ENCODE results near the gene TRIM44. TPM values are rescaled to one million over a fixed set of nuclear protein-coding genes. Genes with fewer than 3 reads are reported as not detected.
"Not testable (repeated sequence)": the region's sequence is repeated elsewhere in the genome, so short reads cannot be mapped to it uniquely, and the experiment has no call there.

The TRIM44 gene
- total RNA-seq, 1 experiment from 2014 or later = 33.4 TPM

- ATAC-seq (no peak), DNase-seq (ENCODE audit: low read depth, low spot score) (no peak)
- Histone ChIP-seq H3K9me2 (ENCODE audit: insufficient read depth) (no peaks in the 10 kb centered on the region), H3K4me3 (replicated peaks in 1 of 2; ENCODE audit: low read depth in 1 of 2, low read length in 2 of 2) (no peak overlapping the region), H3K36me3 (ENCODE audit: control insufficient read depth in 1 of 2, insufficient read depth in 2 of 2, low read length in 2 of 2) (no peaks in the 10 kb centered on the region), H3K79me2 (ENCODE audit: insufficient read depth, low read length) (no peaks in the 10 kb centered on the region), H3K27me3 (ENCODE audit: insufficient read depth, low read length) (no peaks in the 10 kb centered on the region), H3K4me2 (ENCODE audit: low read length) (no peak overlapping the region), H4K20me1 (ENCODE audit: insufficient read depth) (no peaks in the 10 kb centered on the region), H3K27ac (ENCODE audit: low read depth, low read length) (no peak overlapping the region), H2AFZ (ENCODE audit: low read depth, low read length, poor library complexity, severe bottlenecking) (no peak overlapping the region), H3K9me3 (ENCODE audit: control insufficient read depth in 1 of 2, insufficient read depth in 1 of 2, low read depth in 1 of 2, low read length in 2 of 2) (no peaks in the 10 kb centered on the region), H3K4me1 (ENCODE audit: control insufficient read depth in 1 of 2, insufficient read depth in 2 of 2, low read length in 2 of 2) (peaks cover 0 to 8% of the 10 kb centered on the region in 2 experiments; a peak in 1 of 4 replicates), H3K9ac (ENCODE audit: low read length) (no peak overlapping the region)
- RAD21 ChIA-PET (ENCODE audit: low non-redundant PET in 1 of 2, low total read pairs in 2 of 2, uncharacterized antibody in 2 of 2, unreplicated experiment in 2 of 2) = no interaction called here
- intact Hi-C loops (cut with micrococcal nuclease) = no loop called here
- POLR2A ChIA-PET = no interaction called here
- CTCF ChIA-PET = no interaction called here
- TF ChIP-seq, protein P1, sequence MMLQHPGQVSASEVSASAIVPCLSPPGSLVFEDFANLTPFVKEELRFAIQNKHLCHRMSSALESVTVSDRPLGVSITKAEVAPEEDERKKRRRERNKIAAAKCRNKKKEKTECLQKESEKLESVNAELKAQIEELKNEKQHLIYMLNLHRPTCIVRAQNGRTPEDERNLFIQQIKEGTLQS (IDR thresholded peaks at IDR 0.05) = no peak
- TF ChIP-seq SIN3A (IDR thresholded peaks at IDR 0.05; ENCODE audit: low read depth) = no peak
- TF ChIP-seq ZFX (IDR thresholded peaks at IDR 0.05) = no peak
- TF ChIP-seq RAD21 (IDR thresholded peaks at IDR 0.05; ENCODE audit: low read depth) = no peak
- TF ChIP-seq POLR2A (IDR thresholded peaks at IDR 0.05; ENCODE audit: borderline replicate concordance, extremely low read depth, insufficient read depth, insufficient read length) = no peak
- TF ChIP-seq POLR2AphosphoS5 (IDR thresholded peaks at IDR 0.05; ENCODE audit: low read depth, low read length) = no peak
- no peak for TF ChIP-seq REST (IDR thresholded peaks at IDR 0.05; ENCODE audit: low read depth)
- TF ChIP-seq ELF1 (IDR thresholded peaks at IDR 0.05; ENCODE audit: borderline replicate concordance, low read depth) = no peak
- no peak for TF ChIP-seq CBX3 (IDR thresholded peaks at IDR 0.05; ENCODE audit: low read depth)
- TF ChIP-seq CEBPB (IDR thresholded peaks at IDR 0.05; ENCODE audit: low read depth) = no peak
- TF ChIP-seq EZH2phosphoT487 (IDR thresholded peaks at IDR 0.05; ENCODE audit: borderline replicate concordance) = no peak
- no peak for TF ChIP-seq TCF7L2 (IDR thresholded peaks at IDR 0.05; ENCODE audit: borderline replicate concordance, extremely low read depth, insufficient read depth, insufficient read length)
- TF ChIP-seq EZH2 (IDR thresholded peaks at IDR 0.05) = no peak
- no TSS peak for BruUV-seq (replicated peaks)
These were observed 89.5 kb downstream of the TRIM44 start for GRCh38 chr11:35752115-35752514.

GRCh38 chr11:35753573-35753972 lies 91.0 kb downstream of the TRIM44 start:
- H3K27ac ChIP-seq (ENCODE audit: low read depth, low read length); RAD21 ChIA-PET (ENCODE audit: low non-redundant PET in 1 of 2, low total read pairs in 2 of 2, uncharacterized antibody in 2 of 2, unreplicated experiment in 2 of 2); H2AFZ ChIP-seq (ENCODE audit: low read depth, low read length, poor library complexity, severe bottlenecking); H3K4me1 ChIP-seq (ENCODE audit: control insufficient read depth in 1 of 2, insufficient read depth in 2 of 2, low read length in 2 of 2); H3K4me2 ChIP-seq (ENCODE audit: low read length); CTCF ChIA-PET; H3K9me3 ChIP-seq (ENCODE audit: control insufficient read depth in 1 of 2, insufficient read depth in 1 of 2, low read depth in 1 of 2, low read length in 2 of 2); POLR2A ChIA-PET; H3K4me3 ChIP-seq (replicated peaks in 1 of 2; ENCODE audit: low read depth in 1 of 2, low read length in 2 of 2); H3K27me3 ChIP-seq (ENCODE audit: insufficient read depth, low read length); H3K9me2 ChIP-seq (ENCODE audit: insufficient read depth); H4K20me1 ChIP-seq (ENCODE audit: insufficient read depth); BruUV-seq (replicated peaks); DNase-seq (ENCODE audit: low read depth, low spot score); H3K36me3 ChIP-seq (ENCODE audit: control insufficient read depth in 1 of 2, insufficient read depth in 2 of 2, low read length in 2 of 2); intact Hi-C loops (cut with micrococcal nuclease); H3K79me2 ChIP-seq (ENCODE audit: insufficient read depth, low read length); ATAC-seq; H3K9ac ChIP-seq (ENCODE audit: low read length): not testable (repeated sequence)

- H2AFZ ChIP-seq (ENCODE audit: low read depth, low read length, poor library complexity, severe bottlenecking); H3K4me1 ChIP-seq (ENCODE audit: control insufficient read depth in 1 of 2, insufficient read depth in 2 of 2, low read length in 2 of 2); intact Hi-C loops (cut with micrococcal nuclease); H3K36me3 ChIP-seq (ENCODE audit: control insufficient read depth in 1 of 2, insufficient read depth in 2 of 2, low read length in 2 of 2); ATAC-seq; H3K4me3 ChIP-seq (replicated peaks in 1 of 2; ENCODE audit: low read depth in 1 of 2, low read length in 2 of 2); H3K27ac ChIP-seq (ENCODE audit: low read depth, low read length); H3K9me3 ChIP-seq (ENCODE audit: control insufficient read depth in 1 of 2, insufficient read depth in 1 of 2, low read depth in 1 of 2, low read length in 2 of 2); RAD21 ChIA-PET (ENCODE audit: low non-redundant PET in 1 of 2, low total read pairs in 2 of 2, uncharacterized antibody in 2 of 2, unreplicated experiment in 2 of 2); H3K9ac ChIP-seq (ENCODE audit: low read length); H3K27me3 ChIP-seq (ENCODE audit: insufficient read depth, low read length); H4K20me1 ChIP-seq (ENCODE audit: insufficient read depth); H3K9me2 ChIP-seq (ENCODE audit: insufficient read depth); CTCF ChIA-PET; POLR2A ChIA-PET; DNase-seq (ENCODE audit: low read depth, low spot score); H3K4me2 ChIP-seq (ENCODE audit: low read length); BruUV-seq (replicated peaks); H3K79me2 ChIP-seq (ENCODE audit: insufficient read depth, low read length): not testable (repeated sequence)
These were observed 97.4 kb downstream of the TRIM44 start for GRCh38 chr11:35759951-35760350.

All from HCT116 (cell line).